Mesendoderm (in vitro differentiated cells): ENCODE measurements around the gene NOLC1.

ENCODE experiments used
- DNase-seq: peaks from one replicate; pipeline ENCODE4 v3.0.0; 2013
- H2AK5ac ChIP-seq: 2 replicates; pipeline ENCODE4 v1.6.1; 2013; ENCODE audit warnings: low read length, inconsistent platforms
- H2BK120ac ChIP-seq: 2 replicates; pipeline ENCODE4 v1.6.1; 2013; ENCODE audit warnings: low read depth, mild to moderate bottlenecking, low read length, moderate library complexity, mixed read lengths
- H2BK15ac ChIP-seq: replicated peaks from 2 replicates; pipeline ENCODE4 v1.6.1; 2013; ENCODE audit warnings: low read depth, mild to moderate bottlenecking, moderate library complexity
- H2BK5ac ChIP-seq: 2 replicates; pipeline ENCODE4 v1.6.1; 2013; ENCODE audit warnings: low read length, inconsistent platforms
- H3K18ac ChIP-seq: 2 replicates; pipeline ENCODE4 v1.6.1; 2013; ENCODE audit warnings: mild to moderate bottlenecking, low read length, mixed read lengths
- H3K23ac ChIP-seq: one replicate; pipeline ENCODE4 v1.6.1; 2013; ENCODE audit warnings: low read length
- H3K27ac ChIP-seq: 2 replicates; pipeline ENCODE4 v1.5.1; 2013; ENCODE audit warnings: low read depth, mild to moderate bottlenecking, inconsistent platforms, low read length, moderate library complexity
- H3K27me3 ChIP-seq: 2 replicates; pipeline ENCODE4 v1.6.1; 2013; ENCODE audit warnings: low read length, control low read depth, mild to moderate bottlenecking, inconsistent platforms; ENCODE audit not compliant: insufficient read depth, poor library complexity
- H3K36me3 ChIP-seq: 2 replicates; pipeline ENCODE4 v1.6.1; 2013; ENCODE audit warnings: low read length, inconsistent platforms; ENCODE audit not compliant: control insufficient read depth, insufficient read depth
- H3K4ac ChIP-seq: one replicate; pipeline ENCODE4 v1.6.1; 2013; ENCODE audit warnings: low read depth, mild to moderate bottlenecking, low read length, moderate library complexity
- H3K4me1 ChIP-seq: 2 replicates; pipeline ENCODE4 v1.6.1; 2013; ENCODE audit warnings: low read depth, low read length, inconsistent platforms; ENCODE audit not compliant: control insufficient read depth
- H3K4me2 ChIP-seq: 2 replicates; pipeline ENCODE4 v1.6.1; 2013; ENCODE audit warnings: low read length
- H3K4me3 ChIP-seq: 2 replicates; pipeline ENCODE4 v1.5.1; 2013; ENCODE audit warnings: mild to moderate bottlenecking, low read length
- H3K56ac ChIP-seq: one replicate; pipeline ENCODE4 v1.6.1; 2013; ENCODE audit warnings: low read length
- H3K79me1 ChIP-seq: 2 replicates; pipeline ENCODE4 v1.6.1; 2013; ENCODE audit warnings: low read length, inconsistent platforms
- H3K79me2 ChIP-seq: 2 replicates; pipeline ENCODE4 v1.6.1; 2013; ENCODE audit warnings: mild to moderate bottlenecking, low read length; ENCODE audit not compliant: control insufficient read depth, insufficient read depth
- H3K9ac ChIP-seq: 2 replicates; pipeline ENCODE4 v1.6.1; 2013; ENCODE audit warnings: low read length, inconsistent platforms
- H4K5ac ChIP-seq: one replicate; pipeline ENCODE4 v1.6.1; 2013; ENCODE audit warnings: low read length
- H4K8ac ChIP-seq: one replicate; pipeline ENCODE4 v1.6.1; 2013; ENCODE audit warnings: low read depth, mild to moderate bottlenecking, control low read depth, low read length, moderate library complexity
- WGBS: extraction: QIAGEN DNeasy Blood & Tissue Kit; methylation state at CpG from one replicate; pipeline ENCODE4 v1.1.7; 2013; ENCODE audit warnings: low lambda C conversion rate, missing lambda C conversion rate; ENCODE audit not compliant: insufficient coverage; ENCODE audit errors: extremely low coverage; 5-methylcytosine and 5-hydroxymethylcytosine counted together

The NOLC1 gene

GRCh38 chr10:102167861-102168260 lies 15.7 kb downstream of the NOLC1 start:
- H3K18ac ChIP-seq = no peak overlapping the region
- DNase-seq = no peak
- no peak overlapping the region for H3K4ac ChIP-seq
- H2BK120ac ChIP-seq = no peak overlapping the region
- H3K27ac ChIP-seq = no peak overlapping the region
- no peak overlapping the region for H4K5ac ChIP-seq
- WGBS = no CpG with 5 or more reads among the region's 1 CpG
- H3K27me3 ChIP-seq = no peaks in the 10 kb centered on the region
- H2BK15ac ChIP-seq = no peak overlapping the region
- no peak overlapping the region for H3K23ac ChIP-seq
- no peak overlapping the region for H3K56ac ChIP-seq
- no peak overlapping the region for H3K4me2 ChIP-seq
- H3K4me3 ChIP-seq = no peak overlapping the region
- peaks cover 1% of the 10 kb centered on the region for H3K36me3 ChIP-seq
- H3K79me2 ChIP-seq = no peaks in the 10 kb centered on the region
- no peak overlapping the region for H2BK5ac ChIP-seq
- no peak overlapping the region for H4K8ac ChIP-seq
- H3K9ac ChIP-seq = no peak overlapping the region
- H3K79me1 ChIP-seq = no peaks in the 10 kb centered on the region
- no peaks in the 10 kb centered on the region for H3K4me1 ChIP-seq
- H2AK5ac ChIP-seq = no peak overlapping the region

- no peak overlapping the region for H2AK5ac ChIP-seq
- H3K9ac ChIP-seq = no peak overlapping the region
- H3K27me3 ChIP-seq = no peaks in the 10 kb centered on the region
- H3K18ac ChIP-seq = no peak overlapping the region
- no peak overlapping the region for H2BK120ac ChIP-seq
- no peak overlapping the region for H3K4ac ChIP-seq
- no peak for DNase-seq
- no peak overlapping the region for H3K27ac ChIP-seq
- no peak overlapping the region for H3K4me2 ChIP-seq
- no peaks in the 10 kb centered on the region for H3K4me1 ChIP-seq
- no peak overlapping the region for H2BK5ac ChIP-seq
- H4K5ac ChIP-seq = no peak overlapping the region
- no peak overlapping the region for H2BK15ac ChIP-seq
- H3K79me1 ChIP-seq = no peaks in the 10 kb centered on the region
- no peak overlapping the region for H3K23ac ChIP-seq
- no CpG with 5 or more reads among the region's 3 CpGs for WGBS
- no peak overlapping the region for H3K56ac ChIP-seq
- H3K79me2 ChIP-seq = no peaks in the 10 kb centered on the region
- no peak overlapping the region for H3K4me3 ChIP-seq
- H3K36me3 ChIP-seq = no peaks in the 10 kb centered on the region
- H4K8ac ChIP-seq = no peak overlapping the region
Measured at GRCh38 chr10:102170602-102171001, 18.4 kb downstream of the NOLC1 start.

- Histone ChIP-seq H3K9ac (no peak overlapping the region), H3K23ac (no peak overlapping the region), H3K79me2 (no peaks in the 10 kb centered on the region), H4K8ac (no peak overlapping the region), H3K4me1 (no peaks in the 10 kb centered on the region), H2BK5ac (no peak overlapping the region), H3K4me3 (no peak overlapping the region), H3K4ac (no peak overlapping the region), H3K56ac (no peak overlapping the region), H3K27me3 (no peaks in the 10 kb centered on the region), H2AK5ac (no peak overlapping the region), H3K18ac (no peak overlapping the region), H3K27ac (no peak overlapping the region), H3K36me3 (no peaks in the 10 kb centered on the region), H2BK15ac (no peak overlapping the region), H3K79me1 (no peaks in the 10 kb centered on the region), H3K4me2 (no peak overlapping the region), H2BK120ac (no peak overlapping the region), H4K5ac (no peak overlapping the region)
- WGBS = no CpG with 5 or more reads among the region's 8 CpGs
- DNase-seq = no peak
Measured at GRCh38 chr10:102172288-102172687, 20.1 kb downstream of the NOLC1 start.

- H2BK120ac ChIP-seq = no peak overlapping the region
- H3K36me3 ChIP-seq = no peaks in the 10 kb centered on the region
- H3K27me3 ChIP-seq = no peaks in the 10 kb centered on the region
- no peak overlapping the region for H4K5ac ChIP-seq
- no peak for DNase-seq
- no peak overlapping the region for H2AK5ac ChIP-seq
- H4K8ac ChIP-seq = no peak overlapping the region
- H2BK15ac ChIP-seq = no peak overlapping the region
- no peak overlapping the region for H3K56ac ChIP-seq
- no peaks in the 10 kb centered on the region for H3K4me1 ChIP-seq
- no peak overlapping the region for H3K27ac ChIP-seq
- no peak overlapping the region for H3K4me2 ChIP-seq
- no peaks in the 10 kb centered on the region for H3K79me1 ChIP-seq
- H2BK5ac ChIP-seq = no peak overlapping the region
- H3K4me3 ChIP-seq = no peak overlapping the region
- no peak overlapping the region for H3K4ac ChIP-seq
- H3K23ac ChIP-seq = no peak overlapping the region
- H3K9ac ChIP-seq = no peak overlapping the region
- H3K18ac ChIP-seq = no peak overlapping the region
- WGBS = no CpG with 5 or more reads among the region's 4 CpGs
- no peaks in the 10 kb centered on the region for H3K79me2 ChIP-seq
Measured at GRCh38 chr10:102175415-102175814, 23.2 kb downstream of the NOLC1 start.

- Histone ChIP-seq H3K4me1 (no peaks in the 10 kb centered on the region), H3K23ac (no peak overlapping the region), H3K79me2 (no peaks in the 10 kb centered on the region), H3K27ac (no peak overlapping the region), H3K9ac (no peak overlapping the region), H3K18ac (no peak overlapping the region), H2AK5ac (no peak overlapping the region), H3K27me3 (no peaks in the 10 kb centered on the region), H2BK15ac (no peak overlapping the region), H2BK120ac (no peak overlapping the region), H3K4me3 (no peak overlapping the region), H3K4me2 (no peak overlapping the region), H3K56ac (no peak overlapping the region), H4K5ac (no peak overlapping the region), H2BK5ac (no peak overlapping the region), H3K79me1 (no peaks in the 10 kb centered on the region), H4K8ac (no peak overlapping the region), H3K36me3 (no peaks in the 10 kb centered on the region), H3K4ac (no peak overlapping the region)
- DNase-seq = no peak
- no CpG with 5 or more reads among the region's 2 CpGs for WGBS
Measured at GRCh38 chr10:102184606-102185005, 32.4 kb downstream of the NOLC1 start.

- H4K5ac ChIP-seq = no peak overlapping the region
- no peak overlapping the region for H3K4me3 ChIP-seq
- H3K56ac ChIP-seq = no peak overlapping the region
- H3K79me2 ChIP-seq = no peaks in the 10 kb centered on the region
- H3K9ac ChIP-seq = no peak overlapping the region
- H3K18ac ChIP-seq = no peak overlapping the region
- no peaks in the 10 kb centered on the region for H3K27me3 ChIP-seq
- no peak overlapping the region for H3K4me2 ChIP-seq
- no peak overlapping the region for H3K27ac ChIP-seq
- no peak overlapping the region for H2BK120ac ChIP-seq
- no peaks in the 10 kb centered on the region for H3K79me1 ChIP-seq
- WGBS = no CpG with 5 or more reads among the region's 2 CpGs
- DNase-seq = no peak
- no peak overlapping the region for H3K23ac ChIP-seq
- no peak overlapping the region for H2BK15ac ChIP-seq
- no peak overlapping the region for H2BK5ac ChIP-seq
- no peak overlapping the region for H4K8ac ChIP-seq
- H2AK5ac ChIP-seq = no peak overlapping the region
- H3K4ac ChIP-seq = no peak overlapping the region
- no peaks in the 10 kb centered on the region for H3K36me3 ChIP-seq
- no peaks in the 10 kb centered on the region for H3K4me1 ChIP-seq
Measured at GRCh38 chr10:102185272-102185671, 33.1 kb downstream of the NOLC1 start.
